ENCODE data around the gene KLHL15. TPM values are rescaled to one million over a fixed set of nuclear protein-coding genes. Genes with fewer than 3 reads are reported as not detected.

KLHL15 gene
- total RNA-seq, 1 experiment from 2014 or later = 7.2 TPM

GRCh38 chrX:24023544-24023943 lies 3.4 kb downstream of the KLHL15 start:
- Mint-ChIP-seq H3K4me1 (peaks cover 2% of the 10 kb centered on the region; the same call in 1 of the 2 replicates), H3K4me3 (peak overlapping the region; percentile 84), H3K36me3 (peaks cover 9% of the 10 kb centered on the region; the same call in 1 of the 2 replicates), H3K9me3 (no peaks in the 10 kb centered on the region), H3K27ac (no peak overlapping the region), H3K27me3 (ENCODE audit: low read depth) (peaks cover 14% of the 10 kb centered on the region)
- TF ChIP-seq JAZF1 (CRISPR knock-in tag; IDR thresholded peaks at IDR 0.05) (no peak), ELF4 (CRISPR knock-in tag; IDR thresholded peaks at IDR 0.05; ENCODE audit: low read depth) (no peak), PRDM15 (CRISPR knock-in tag; IDR thresholded peaks at IDR 0.05) (no peak), ARID4B (CRISPR knock-in tag; IDR thresholded peaks at IDR 0.05; ENCODE audit: borderline replicate concordance) (no peak), ZMAT4 (CRISPR knock-in tag; IDR thresholded peaks at IDR 0.05) (no peak), EMX1 (CRISPR knock-in tag; IDR thresholded peaks at IDR 0.05) (no peak), ZNF671 (CRISPR knock-in tag; IDR thresholded peaks at IDR 0.05) (no peak), NFATC4 (CRISPR knock-in tag; IDR thresholded peaks at IDR 0.05) (no peak), TEAD4 (CRISPR knock-in tag; IDR thresholded peaks at IDR 0.05) (no peak), FOXK1 (CRISPR knock-in tag; IDR thresholded peaks at IDR 0.05) (no peak), E2F4 (CRISPR knock-in tag; IDR thresholded peaks at IDR 0.05; ENCODE audit: borderline replicate concordance, low read depth) (no peak), ZNF232 (CRISPR knock-in tag; IDR thresholded peaks at IDR 0.05) (no peak), SMAD4 (CRISPR knock-in tag; IDR thresholded peaks at IDR 0.05) (no peak), MLX (CRISPR knock-in tag; IDR thresholded peaks at IDR 0.05) (no peak), RORB (CRISPR knock-in tag; IDR thresholded peaks at IDR 0.05) (no peak), ZNF138 (CRISPR knock-in tag; conservative IDR thresholded peaks at IDR 0.05) (no peak), ATF3 (CRISPR knock-in tag; conservative IDR thresholded peaks at IDR 0.05) (no peak)
- DNase-seq (ENCODE audit: low spot score) (no peak), ATAC-seq (no peak)
- ChIA-PET CTCF (no interaction called here), POLR2A (no interaction called here)

Data from WTC11 (cell line).